Head of caudate nucleus (tissue), 42 donors: Measurements from ENCODE around the gene CHEK2.

Experiments used
- DNase-seq, 42 donors: peaks; one replicate each; pipeline versions ENCODE4 v3.0.0 to v3.0.0-alpha.2; 2020 to 2021; ENCODE audit warnings: mixed read lengths in 7 of 42
- intact Hi-C: fragments of 100-400 bp; cut with DNase I; formaldehyde crosslinking; loops from one replicate; pipeline ENCODE4 v1.15.0; 2022

CHEK2 gene

DNA sequence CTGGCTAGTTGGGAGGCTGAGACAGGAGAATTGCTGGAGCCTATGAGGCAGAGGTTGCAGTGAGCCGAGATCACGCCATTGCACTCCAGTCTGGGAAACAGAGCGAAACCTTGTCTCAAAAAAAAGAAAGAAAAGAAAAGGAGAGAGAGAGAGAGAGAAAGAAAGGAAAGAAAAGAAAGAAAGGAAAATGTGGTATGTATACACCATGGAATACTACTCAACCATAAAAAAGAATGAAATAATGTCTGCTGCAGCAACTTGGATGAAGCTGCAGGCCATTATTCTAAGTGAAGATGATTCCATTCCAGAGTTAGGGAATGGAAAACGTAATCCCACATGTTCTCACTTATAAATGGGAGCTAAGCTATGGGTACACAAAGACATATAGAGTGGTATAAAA is 92.8 kb downstream of the CHEK2 start:
- intact Hi-C loops: no loop called here
- no peak for DNase-seq

DNA sequence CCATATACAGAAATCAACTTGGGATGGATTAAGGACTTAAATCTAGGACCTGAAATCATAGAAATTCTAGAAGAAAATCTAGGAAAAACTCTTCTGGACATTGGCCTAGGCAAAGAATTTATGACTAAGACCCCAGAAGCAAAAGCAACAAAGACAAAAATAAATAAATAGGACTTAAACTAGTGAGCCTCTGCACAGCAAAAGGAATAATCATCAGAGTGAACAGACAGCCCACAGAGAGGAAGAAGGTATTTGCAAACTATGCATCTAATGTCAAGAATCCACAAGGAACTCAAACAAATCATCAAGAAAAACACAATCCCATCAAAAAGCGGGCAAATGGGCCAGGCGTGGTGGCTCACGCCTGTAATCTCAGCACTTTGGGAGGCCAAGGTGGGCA is 94.4 kb downstream of the CHEK2 start:
- intact Hi-C loops: no loop called here
- DNase-seq: no peak

- DNase-seq: no peak
- intact Hi-C loops: no loop called here
Observed at GRCh38 chr22:28639321-28639720, 102.3 kb downstream of the CHEK2 start.
